Suppressor macrophage (primary cell): ENCODE measurements around the gene CCDC81.
A peak's percentile ranks its signal among the peaks of the same experiment; 100 is the strongest.
"Not testable (repeated sequence)": the region's sequence is repeated elsewhere in the genome, so short reads cannot be mapped to it uniquely, and the experiment has no call there.

Experiments
- DNase-seq, 4 experiments: peaks; one replicate each; pipeline ENCODE4 v3.0.0-alpha.2; 2020 to 2022

The CCDC81 gene

DNA sequence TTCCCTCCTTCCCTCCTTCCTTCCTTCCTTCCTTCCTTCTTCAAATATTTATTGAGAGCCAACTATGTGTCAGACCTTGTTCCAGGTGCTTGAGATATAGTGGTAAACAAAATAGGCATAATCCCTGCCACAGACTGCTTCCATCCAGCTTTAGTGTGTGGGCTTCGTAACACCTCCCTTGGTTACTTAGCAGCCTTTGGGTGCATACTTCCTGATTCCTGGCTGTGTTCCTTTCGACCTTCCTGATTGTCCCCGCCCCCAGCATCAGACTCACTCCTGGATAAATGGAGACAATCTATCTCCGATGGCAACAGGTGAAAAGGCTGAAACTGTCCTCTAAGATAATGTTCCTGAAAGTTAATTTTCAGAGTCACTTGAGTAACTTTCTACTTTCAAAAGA, 13.5 kb downstream of the CCDC81 start:
- no peak for DNase-seq

DNA sequence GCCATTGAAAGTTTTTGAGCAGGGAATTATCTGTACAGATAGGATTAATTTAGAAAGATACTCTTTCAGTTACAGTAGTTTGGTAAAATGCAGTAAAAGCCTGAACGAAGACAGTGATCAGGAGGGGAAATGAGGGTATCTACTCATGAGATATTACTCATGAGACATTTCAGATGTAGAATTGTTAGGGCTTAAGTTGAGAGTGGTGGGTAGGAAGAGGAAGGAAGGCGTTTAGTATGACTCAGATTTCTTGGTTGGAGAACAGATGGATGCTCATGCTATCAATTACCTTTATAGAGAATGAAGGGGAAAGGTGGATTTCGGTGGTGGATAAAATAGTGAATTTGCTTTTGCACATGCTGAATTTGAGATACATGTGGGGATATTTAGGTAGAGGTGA, 15.8 kb downstream of the CCDC81 start:
- no peak for DNase-seq

DNA sequence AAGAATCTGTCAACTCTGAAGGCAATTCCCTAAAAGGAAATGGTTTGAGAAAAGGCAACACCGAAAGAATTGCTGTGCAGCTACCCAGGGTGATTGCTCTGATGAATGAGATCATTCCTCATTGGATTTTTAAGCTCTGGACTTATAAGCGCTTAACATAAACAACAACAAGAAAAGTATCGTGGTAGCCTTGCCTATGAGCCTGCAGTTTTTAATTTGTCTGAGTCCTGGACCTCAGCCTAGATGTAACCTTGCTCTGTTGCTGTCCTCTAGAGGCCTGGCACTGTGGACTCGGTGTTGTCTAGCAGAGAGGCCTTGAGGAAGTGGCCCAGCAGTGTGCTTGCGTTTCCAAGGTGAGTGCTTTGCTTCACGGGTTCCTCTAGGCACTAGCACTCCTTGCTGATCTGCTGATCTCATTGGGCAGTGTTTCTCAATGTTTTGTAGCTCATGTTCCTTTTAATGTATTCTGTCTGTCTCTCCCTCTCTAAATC, 20.4 kb downstream of the CCDC81 start:
- DNase-seq: no peak

DNA sequence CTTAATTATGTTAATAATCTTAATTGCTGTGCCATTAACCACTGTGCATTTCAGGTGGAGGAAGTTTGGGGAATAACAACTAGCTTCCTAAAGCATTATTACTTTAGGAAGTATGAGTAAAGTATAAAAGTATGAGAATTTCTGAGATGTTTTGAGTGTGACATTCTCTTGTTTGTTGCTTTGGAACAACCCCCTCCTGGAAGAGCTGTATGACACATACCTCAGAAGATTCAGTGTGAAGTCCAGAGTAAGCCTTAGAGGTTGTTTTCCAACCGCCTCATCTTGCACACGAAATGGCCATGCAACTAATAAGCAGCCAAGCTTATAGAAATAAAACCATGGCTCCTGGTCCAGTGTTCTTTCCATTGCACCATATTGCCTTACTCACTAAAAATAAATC, 21.7 kb downstream of the CCDC81 start:
- no peak for DNase-seq

DNA sequence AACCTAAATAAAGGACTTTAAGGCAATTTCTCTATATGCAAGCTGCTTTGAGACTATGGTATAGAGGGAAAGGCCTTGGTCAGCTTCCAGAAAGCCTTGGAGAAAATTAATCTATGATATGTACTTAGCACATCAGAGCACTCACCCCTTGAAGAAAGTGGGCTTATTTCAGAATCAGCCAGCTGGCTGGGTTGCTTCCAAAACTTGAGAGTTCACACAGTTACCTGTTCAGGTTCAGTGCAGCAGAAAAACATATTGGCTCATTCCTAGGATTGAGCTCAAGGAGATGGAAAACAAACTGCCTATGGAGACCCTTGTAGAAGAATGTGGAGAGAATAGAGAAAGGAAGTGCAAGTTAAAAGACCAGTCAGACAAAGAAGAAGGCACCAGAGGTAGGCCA, 22.7 kb downstream of the CCDC81 start:
- DNase-seq: no peak

DNA sequence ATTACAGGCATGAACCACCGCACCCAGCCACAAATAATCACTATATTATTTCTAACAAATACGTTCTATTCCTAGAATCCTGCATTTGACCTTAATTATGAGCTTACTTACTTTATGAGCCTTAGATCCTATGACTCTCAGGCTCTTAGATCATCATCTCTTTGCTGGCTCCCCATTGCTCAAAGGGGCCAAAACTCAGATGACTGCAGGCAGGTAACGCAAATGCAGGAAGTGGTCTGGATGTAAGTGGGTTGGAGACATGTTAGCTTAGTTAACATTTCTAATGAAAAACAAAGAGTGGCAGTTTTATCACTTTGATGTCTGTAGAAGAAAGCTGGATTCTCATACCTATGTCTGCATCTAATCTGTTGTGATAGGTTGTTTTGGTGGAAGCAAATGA, 23.4 kb downstream of the CCDC81 start:
- DNase-seq: no peak

DNA sequence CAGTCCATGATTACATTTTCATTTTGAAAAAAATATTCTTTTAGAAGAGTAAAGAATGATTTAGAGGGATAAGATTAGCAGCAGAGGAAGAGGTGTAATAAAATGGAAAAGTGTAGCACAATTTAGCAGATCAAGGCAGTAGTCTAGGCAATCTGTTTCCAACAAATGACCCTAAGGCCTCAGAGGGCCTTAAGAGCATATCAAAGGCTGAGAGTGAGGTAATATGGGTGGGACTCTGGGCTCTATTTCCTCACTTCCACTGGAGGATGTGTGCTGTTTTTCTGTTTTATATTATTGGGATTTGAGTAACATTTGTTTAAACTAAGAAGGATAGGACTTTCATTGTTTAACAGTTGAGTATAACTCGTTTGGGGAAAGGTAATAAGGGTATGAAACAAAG, 28.8 kb downstream of the CCDC81 start:
- no peak for DNase-seq

DNA sequence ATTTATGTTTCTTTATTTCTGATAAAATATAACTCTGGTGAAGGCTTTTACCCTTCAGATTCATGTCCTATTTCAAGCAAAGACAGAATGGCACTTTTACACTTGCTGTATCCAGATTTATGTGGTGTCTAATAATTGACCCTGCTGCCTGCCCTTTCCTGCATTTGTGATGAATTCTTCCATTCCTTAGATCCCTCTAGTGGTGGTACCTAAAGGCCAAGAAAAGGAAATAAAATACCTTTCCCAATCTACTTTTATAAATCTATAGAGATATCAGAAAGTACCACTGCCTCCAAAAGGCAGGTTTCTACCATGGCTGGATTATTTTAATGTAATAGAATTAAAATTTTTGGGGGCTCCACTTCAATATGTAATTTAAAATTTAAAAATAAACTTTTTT, 34.2 kb downstream of the CCDC81 start:
- no peak for DNase-seq

DNA sequence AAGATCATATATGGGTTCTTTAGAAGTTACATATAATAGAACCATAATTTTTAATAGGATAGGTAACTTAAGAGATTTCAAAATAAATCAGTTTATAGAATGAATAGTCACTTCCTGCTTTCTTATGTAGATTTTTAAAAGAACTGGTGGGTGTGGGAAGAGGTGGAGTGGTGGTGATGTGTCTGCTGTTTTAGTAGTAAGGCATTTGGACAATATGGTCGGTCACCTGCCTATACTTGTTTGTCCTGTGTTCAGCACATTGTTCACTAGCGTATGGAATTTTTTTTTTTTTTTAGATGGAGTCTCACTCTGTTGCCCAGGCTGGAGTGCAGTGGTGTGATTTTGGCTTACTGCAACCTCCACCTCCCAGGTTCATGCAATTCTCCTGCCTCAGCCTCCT, 39.3 kb downstream of the CCDC81 start:
- DNase-seq: no peak

DNA sequence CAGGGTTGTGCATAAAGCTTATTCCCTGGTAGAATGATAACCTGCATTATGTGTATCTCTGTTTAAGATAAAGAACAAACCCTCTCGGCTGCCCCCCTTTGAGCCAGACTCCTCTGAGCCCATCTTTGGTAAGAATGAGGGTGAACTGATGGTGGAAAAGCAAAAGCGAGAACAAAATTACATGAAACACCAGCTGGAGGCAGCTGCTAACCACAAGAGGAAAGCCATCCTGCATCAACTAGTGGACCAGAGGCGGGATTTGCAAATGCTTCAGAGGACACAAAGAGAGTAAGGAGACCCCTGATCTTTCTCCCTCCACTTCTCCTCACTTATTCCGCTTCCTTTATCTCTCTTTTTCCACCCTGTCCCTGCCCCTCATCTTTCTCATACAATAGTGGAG, 40.3 kb downstream of the CCDC81 start:
- DNase-seq: no peak

DNA sequence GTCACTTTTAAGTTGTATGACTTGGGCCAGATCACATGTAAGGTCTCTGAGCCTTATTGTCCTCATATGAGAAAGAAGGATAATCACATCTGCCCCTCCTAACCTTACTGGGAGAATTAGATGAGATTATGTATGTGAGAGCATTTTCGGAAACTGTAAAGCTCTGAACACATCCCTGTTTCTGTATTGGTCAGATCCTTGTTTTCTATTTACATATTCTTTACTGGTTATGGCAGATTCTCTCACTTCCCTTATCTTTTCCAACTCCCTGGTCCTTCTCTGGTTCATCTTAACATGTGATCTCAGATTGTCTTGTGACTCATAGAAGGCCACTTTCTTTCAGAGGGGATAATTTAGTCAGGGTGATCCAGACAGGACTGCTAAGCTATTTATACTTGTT, 41.8 kb downstream of the CCDC81 start:
- DNase-seq: peak; percentile 43 to 81 (median 62)

DNA sequence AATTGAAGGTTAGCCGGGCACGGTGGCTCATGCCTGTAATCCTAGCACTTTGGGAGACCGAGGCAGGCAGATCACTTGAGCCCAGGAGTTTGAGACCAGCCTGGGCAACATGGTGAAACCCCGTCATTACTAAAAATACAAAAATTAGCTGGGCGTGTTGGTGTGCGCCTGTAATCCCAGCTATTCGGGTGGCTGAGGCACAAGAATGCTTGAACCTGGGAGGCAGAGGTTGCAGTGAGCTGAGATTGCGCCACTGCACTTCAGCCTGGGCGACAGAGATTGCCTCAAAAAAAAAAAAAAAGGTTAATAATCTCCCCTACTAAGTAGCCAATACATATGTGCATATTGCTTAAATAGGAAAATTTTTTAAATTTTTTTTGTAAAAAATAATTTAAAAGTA, 42.3 kb downstream of the CCDC81 start:
- not testable (repeated sequence) for DNase-seq

DNA sequence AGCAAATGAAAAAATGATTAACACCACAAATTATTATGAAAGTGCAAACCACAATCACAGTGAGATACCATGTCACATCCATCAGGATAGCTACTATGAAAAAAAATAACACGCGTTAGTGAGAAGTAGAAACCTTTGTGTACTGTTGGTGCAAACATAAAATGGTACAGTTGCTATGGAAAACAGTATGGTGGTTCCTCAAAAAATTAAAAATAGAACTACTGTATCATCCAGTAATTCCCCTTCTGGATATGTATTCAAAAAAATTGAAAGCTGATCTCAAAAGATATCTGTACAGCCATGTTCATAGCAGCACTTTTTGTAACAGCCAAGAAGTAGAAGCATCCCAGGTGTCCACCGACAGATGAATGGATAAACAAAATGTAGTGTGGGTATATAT, 43.4 kb downstream of the CCDC81 start:
- peak in 3 of 4 experiments; percentile 5 to 72 (median 61) for DNase-seq

DNA sequence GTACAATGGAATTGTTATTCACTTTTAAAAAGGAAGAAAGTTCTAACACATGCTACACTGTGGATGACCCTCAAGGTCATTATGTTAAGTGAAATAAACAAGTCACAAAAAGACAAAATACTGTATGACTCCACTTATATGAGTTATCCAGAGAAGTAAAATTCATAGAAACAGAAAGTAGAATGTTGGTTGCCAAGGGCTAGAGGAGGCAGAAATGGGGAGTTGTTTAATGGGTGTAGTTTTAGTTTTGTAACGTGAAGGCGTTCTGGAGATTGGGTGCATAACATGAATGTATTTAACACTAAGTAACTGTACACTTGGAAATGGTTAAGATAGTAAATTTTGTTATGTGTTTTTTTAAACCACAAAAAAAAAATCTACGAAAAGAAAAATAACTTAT, 43.8 kb downstream of the CCDC81 start:
- peak in 1 of 4 experiments; percentile 12 for DNase-seq

DNA sequence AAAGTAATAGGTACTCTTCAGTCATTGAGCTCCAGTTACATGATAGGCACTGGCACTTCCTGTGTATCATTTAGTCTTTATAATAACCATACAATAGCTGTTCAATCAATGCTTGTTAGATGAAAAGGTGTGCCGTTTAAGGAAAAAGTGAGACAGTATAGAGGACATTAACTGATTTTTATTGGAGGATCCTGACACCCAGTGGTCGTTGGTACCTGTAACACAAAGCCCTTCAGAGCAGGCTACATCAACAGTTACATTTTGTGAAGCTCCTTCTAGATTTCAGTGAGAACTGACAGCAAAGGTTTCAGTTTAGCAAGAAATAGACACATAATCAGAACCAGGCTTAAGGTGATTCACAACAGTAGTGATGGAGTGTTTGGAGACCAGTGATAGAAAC, 44.2 kb downstream of the CCDC81 start:
- DNase-seq: no peak

DNA sequence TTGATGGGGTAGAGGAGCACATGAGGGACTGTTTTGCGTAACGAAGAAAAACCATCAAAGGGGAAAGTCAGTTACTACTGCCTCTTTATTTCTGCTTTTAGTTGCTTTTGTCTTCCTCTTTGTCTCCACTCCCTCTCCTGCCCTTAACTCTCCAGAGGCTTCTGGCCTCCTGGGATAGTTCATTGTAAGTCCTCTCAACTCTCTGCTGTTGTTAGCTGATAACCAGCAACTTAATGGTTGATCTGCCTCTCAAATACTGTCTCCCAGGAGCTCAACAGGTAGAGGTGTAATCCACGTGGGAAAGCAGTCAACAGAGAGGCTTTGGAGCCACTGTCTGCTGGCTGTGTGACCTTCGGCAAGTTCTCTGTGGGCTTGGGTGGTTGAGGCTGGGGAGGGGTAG, 47.3 kb downstream of the CCDC81 start:
- peak in 3 of 4 experiments; percentile 27 to 58 (median 33) for DNase-seq

DNA sequence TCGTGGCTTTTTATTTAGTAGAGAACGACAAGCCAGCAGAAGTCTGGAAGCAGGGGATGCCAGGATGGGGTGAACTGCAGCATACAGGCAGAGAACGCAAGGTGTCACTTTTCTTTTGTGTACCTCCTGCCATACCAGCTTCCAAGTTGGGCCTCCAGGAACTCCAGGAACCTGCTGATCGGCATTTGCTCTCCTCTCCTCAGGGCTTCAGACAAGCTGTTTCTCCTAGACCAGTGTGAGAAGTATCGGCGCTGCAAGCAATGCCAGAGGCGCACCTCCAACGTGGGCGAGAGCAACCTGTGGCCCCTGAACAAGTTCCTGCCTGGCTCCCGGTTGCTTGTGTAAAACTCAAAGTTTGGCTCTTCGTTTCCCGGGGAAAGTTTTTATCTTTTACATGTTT, 47.7 kb downstream of the CCDC81 start:
- no peak for DNase-seq

DNA sequence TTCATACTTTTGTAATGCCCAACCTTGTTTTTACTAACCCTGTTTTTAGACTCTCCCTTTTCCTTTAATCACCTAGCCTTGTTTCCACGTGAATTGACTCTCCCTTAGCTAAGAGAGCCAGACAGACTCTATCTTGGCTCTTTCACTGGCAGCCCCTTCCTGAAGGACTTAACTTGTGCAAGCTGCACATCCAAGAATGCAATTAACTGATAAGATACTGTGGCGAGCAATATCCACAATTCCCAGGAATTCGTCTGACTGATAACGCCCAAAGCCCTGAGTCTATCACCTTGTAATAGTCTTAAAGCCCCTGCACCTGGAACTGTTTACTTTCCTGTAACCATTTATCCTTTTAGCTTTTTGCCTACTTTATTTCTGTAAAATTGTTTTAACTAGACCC, 48.8 kb downstream of the CCDC81 start:
- DNase-seq: not testable (repeated sequence)

DNA sequence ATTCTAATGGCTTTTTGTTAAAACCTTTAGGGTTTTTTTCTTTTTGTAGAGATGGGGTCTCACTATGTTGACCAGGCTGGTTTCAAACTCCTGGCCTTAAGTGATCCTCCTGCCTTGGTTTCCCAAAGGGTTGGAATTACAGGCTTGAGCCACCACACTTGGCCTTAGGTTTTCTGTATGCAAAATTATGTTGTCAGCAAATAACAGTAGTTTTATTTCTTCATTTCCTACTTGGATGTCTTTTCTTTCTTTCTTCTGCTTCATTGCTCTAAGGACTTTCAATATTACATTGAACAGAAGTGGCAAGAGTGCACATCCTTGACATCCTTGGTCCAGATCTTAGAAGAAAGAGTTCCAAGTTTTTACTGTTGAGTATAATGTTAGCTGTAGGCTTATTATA, 52.8 kb downstream of the CCDC81 start:
- no peak for DNase-seq

DNA sequence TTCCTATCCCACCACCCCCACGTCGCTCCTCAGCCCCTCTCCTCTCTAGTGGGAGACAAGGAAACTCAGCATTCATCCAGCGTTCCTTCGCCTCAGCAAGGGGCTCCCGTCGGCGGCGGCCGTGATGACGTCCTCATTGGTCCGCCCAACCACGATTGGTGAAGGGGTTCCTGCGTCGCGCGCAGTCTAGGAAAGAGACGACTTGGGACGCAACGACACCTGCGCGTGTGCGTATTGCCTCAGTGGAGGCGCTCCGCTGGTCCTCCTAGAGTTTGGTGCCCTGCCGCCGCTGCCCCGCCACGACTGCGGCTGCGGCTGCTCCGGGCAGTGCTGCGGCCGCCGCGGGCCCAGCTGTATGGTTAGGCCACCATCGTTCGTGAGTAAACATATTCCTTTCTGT, 56.6 kb downstream of the CCDC81 start:
- DNase-seq: no peak

DNA sequence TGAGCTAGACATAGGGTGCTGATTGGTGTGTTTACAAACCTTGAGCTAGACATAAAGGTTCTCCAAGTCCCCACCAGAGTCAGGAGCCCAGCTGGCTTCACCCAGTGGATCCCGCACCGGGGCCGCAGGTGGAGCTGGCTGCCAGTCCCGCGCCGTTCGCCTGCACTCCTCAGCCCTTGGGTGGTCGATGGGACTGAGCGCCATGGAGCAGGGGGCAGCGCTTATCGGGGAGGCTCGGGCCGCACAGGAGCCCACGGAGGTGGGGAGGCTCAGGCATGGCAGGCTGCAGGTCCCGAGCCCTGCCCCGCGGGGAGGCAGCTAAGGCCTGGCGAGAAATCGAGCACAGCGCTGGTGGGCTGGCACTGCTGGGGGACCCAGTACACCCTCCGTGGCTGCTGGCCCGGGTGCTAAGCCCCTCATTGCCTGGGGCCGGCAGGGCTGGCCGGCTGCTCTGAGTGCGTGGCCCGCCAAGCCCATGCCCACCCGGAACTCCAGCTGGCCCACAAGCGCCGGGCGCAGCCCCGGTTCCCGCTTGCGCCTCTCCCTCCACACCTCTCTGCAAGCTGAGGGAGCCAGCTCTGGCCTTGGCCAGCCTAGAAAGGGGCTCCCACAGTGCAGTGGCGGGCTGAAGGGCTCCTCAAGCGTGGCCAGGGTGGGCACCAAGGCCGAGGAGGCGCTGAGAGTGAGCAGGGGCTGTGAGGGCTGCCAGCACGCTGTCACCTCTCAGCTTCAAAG, 58.8 kb downstream of the CCDC81 start:
- DNase-seq: not testable (repeated sequence)

DNA sequence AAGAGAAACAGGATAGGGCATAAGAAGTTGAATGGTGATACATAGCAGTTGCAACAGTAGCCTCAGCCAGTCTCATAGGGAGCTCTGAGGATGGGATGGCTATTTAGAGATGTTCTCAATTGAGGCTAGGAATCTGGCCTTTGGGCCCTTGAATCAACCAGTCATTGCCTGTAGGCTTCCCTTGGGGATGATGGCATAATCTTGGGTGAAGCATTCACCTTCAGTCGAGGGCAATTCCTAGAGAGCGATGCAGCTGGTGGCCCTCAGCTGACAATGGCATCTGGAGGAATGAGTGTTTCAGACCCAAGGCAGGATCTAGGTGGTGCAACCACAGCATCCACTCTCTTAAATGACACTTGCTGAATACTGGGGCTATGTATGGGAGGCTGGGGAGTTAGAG, 61.0 kb downstream of the CCDC81 start:
- DNase-seq: no peak

DNA sequence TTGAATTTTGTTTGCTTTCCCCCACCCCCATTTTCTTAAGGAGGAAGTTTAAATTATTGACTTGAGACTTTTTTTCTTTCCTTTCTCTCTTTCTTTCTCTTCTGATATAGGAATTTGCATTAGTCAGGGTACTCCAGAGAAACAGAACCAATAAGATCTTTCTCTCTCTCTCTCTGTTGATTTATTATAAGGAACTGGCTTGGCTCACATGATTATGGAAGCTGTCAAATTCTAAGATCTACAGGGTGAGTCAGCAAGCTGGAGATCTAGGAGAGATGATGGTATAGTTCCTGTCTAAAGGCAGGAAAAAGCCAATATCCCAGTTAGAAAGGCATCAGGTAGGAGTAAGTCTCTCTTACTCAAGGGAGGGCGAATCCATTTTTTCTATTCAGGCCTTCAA, 64.0 kb downstream of the CCDC81 start:
- peak in 2 of 4 experiments; percentile 45 to 50 for DNase-seq

DNA sequence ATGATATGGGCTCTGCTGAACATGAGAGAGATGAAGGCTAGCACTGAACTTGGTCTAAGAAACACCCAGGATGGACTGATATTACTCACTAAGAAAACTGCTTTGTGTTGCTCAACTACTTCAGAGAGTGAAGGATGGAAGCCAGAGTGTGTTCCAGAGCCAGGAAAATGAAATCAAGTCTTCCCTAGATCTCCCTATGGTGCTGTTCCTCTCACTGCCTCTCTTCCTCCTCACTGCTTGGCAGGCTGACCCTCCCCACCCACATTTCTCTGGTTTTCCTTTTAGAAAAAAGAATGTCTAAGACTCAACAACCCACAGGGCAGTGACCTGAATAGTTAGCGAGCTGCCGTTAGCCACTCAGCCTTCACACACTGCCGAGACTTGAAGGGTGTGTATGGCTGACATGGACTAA, 65.6 kb downstream of the CCDC81 start:
- no peak for DNase-seq

DNA sequence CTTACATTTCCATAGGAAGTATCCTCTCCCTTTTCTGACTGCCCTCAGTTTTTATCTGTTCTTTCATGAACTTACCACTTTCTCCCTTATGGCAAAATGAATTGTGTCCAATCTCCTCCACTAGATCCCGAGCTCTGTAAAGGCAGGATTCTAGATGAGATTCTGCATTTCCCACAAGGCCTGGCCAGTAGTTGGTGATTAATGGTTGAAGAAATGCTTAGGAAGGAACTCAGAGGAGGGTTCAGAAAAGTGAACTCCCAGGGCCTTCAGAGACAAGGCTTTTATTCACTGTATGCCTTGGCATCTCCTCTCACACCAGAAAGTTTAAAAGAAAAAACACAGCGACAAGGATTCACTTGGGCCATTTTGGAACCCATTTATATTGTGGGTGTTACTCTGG, 66.2 kb downstream of the CCDC81 start:
- no peak for DNase-seq
